Fibroblast of the aortic adventitia (primary cell): ENCODE data around the gene SNCAIP. TPM values are rescaled to one million over a fixed set of nuclear protein-coding genes. Genes with fewer than 3 reads are reported as not detected.
"Not testable (repeated sequence)": the region's sequence is repeated elsewhere in the genome, so short reads cannot be mapped to it uniquely, and the experiment has no call there.

Experiments
- DNase-seq: peaks from one replicate; pipeline ENCODE4 v3.0.0-alpha.2; 2010; ENCODE audit warnings: low read depth
- H3K4me3 ChIP-seq: 2 replicates; pipeline ENCODE4 v1.5.1; 2011; ENCODE audit warnings: low read depth, mild to moderate bottlenecking, control low read depth, low read length, moderate library complexity
- CTCF ChIP-seq: IDR thresholded peaks from 2 replicates; pipeline ENCODE4 v1.5.1; 2011; ENCODE audit warnings: mild to moderate bottlenecking, low read length, control low read depth, inconsistent platforms; ENCODE audit not compliant: insufficient read depth
- total RNA-seq: library from RNA; depleted of rRNA; stranded (reverse); fragments of >200 nt; gene quantifications from 2 replicates; pipeline ENCODE4 v1.2.3, GENCODE V29; 2012; ENCODE audit warnings: low replicate concordance

The SNCAIP gene
- total RNA-seq, 1 donor, result 0.18 TPM

- H3K4me3 ChIP-seq, result no peak overlapping the region
- no peak for TF ChIP-seq CTCF
- DNase-seq, result no peak
Observed at GRCh38 chr5:122352331-122352730, 40.3 kb downstream of the SNCAIP start.

GRCh38 chr5:122353361-122353760, 41.3 kb downstream of the SNCAIP start:
- not testable (repeated sequence) for DNase-seq, H3K4me3 ChIP-seq

GRCh38 chr5:122354293-122354692, 42.3 kb downstream of the SNCAIP start:
- no peak overlapping the region for H3K4me3 ChIP-seq
- TF ChIP-seq CTCF, result no peak
- no peak for DNase-seq

GRCh38 chr5:122355324-122355723, 43.3 kb downstream of the SNCAIP start:
- H3K4me3 ChIP-seq, result no peak overlapping the region
- DNase-seq, result no peak
- no peak for TF ChIP-seq CTCF

GRCh38 chr5:122356855-122357254, 44.8 kb downstream of the SNCAIP start:
- DNase-seq, result no peak
- no peak overlapping the region for H3K4me3 ChIP-seq
- no peak for TF ChIP-seq CTCF

- TF ChIP-seq CTCF, result no peak
- no peak overlapping the region for H3K4me3 ChIP-seq
- no peak for DNase-seq
Observed at GRCh38 chr5:122358372-122358979, 46.4 kb downstream of the SNCAIP start.

- peak; percentile 52 for DNase-seq
- no peak overlapping the region for H3K4me3 ChIP-seq
Observed at GRCh38 chr5:122362361-122362760, 50.3 kb downstream of the SNCAIP start.

More at GRCh38 chr5:122362361-122362760, 50.3 kb downstream of the SNCAIP start:
- TF ChIP-seq CTCF, result no peak
